ENCODE results near the gene TEK.
A peak's percentile ranks its signal among the peaks of the same experiment; 100 is the strongest.

The TEK gene

GRCh38 chr9:27247756-27248155, 138.7 kb downstream of the TEK start:
- Histone ChIP-seq H3K27me3 (ENCODE audit: control insufficient read depth, low read length) (no peaks in the 10 kb centered on the region), H3K9me2 (replicated peaks; ENCODE audit: control insufficient read depth, low read length) (no peaks in the 10 kb centered on the region), H3K4me1 (ENCODE audit: control insufficient read depth, low read length) (no peaks in the 10 kb centered on the region), H3K4me3 (ENCODE audit: low read length) (no peak overlapping the region), H3K79me2 (ENCODE audit: control insufficient read depth, low read length) (no peaks in the 10 kb centered on the region), H3K36me3 (ENCODE audit: control insufficient read depth, low read length) (no peaks in the 10 kb centered on the region), H4K20me1 (ENCODE audit: control insufficient read depth, insufficient read depth, low read depth, low read length) (no peaks in the 10 kb centered on the region), H3F3A (ENCODE audit: control insufficient read depth, insufficient read depth) (no peaks in the 10 kb centered on the region), H3K27ac (ENCODE audit: low read depth, low read length) (no peak overlapping the region), H3K4me2 (ENCODE audit: low read length) (no peak overlapping the region), H3K9me3 (ENCODE audit: control insufficient read depth, insufficient read depth, low read length) (no peaks in the 10 kb centered on the region)
- TF ChIP-seq CTCF (IDR thresholded peaks at IDR 0.05; ENCODE audit: low read depth, low read length, poor library complexity, severe bottlenecking) (peak; percentile 75), EZH2phosphoT487 (IDR thresholded peaks at IDR 0.05; ENCODE audit: borderline replicate concordance, low read length) (no peak)

DNA sequence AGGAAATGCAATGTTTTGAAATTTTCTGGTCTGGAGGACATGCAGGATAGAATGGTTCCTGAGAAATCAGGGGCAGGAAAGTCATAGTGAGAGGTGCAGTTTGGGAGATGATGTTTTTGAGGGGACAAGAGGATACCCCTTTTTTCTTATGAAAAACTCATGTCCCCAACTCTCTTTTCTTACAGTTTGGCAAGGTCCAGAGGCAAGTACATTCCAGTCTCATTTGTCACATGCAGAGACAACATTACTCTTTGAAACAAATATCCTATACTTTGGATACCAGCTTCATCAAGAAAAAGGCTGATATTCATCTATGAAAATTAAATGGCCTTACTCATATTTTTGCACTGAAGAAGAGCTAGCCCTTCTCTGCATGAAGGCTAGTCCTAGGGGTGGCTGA, 139.7 kb downstream of the TEK start:
- no peak for TF ChIP-seq EZH2phosphoT487 (IDR thresholded peaks at IDR 0.05; ENCODE audit: borderline replicate concordance, low read length)
- TF ChIP-seq CTCF (IDR thresholded peaks at IDR 0.05; ENCODE audit: low read depth, low read length, poor library complexity, severe bottlenecking) = no peak
- Histone ChIP-seq H3K4me1 (ENCODE audit: control insufficient read depth, low read length) (no peaks in the 10 kb centered on the region), H3K27me3 (ENCODE audit: control insufficient read depth, low read length) (no peaks in the 10 kb centered on the region), H3K79me2 (ENCODE audit: control insufficient read depth, low read length) (no peaks in the 10 kb centered on the region), H4K20me1 (ENCODE audit: control insufficient read depth, insufficient read depth, low read depth, low read length) (no peaks in the 10 kb centered on the region), H3K9me3 (ENCODE audit: control insufficient read depth, insufficient read depth, low read length) (no peaks in the 10 kb centered on the region), H3F3A (ENCODE audit: control insufficient read depth, insufficient read depth) (no peaks in the 10 kb centered on the region), H3K27ac (ENCODE audit: low read depth, low read length) (no peak overlapping the region), H3K4me3 (ENCODE audit: low read length) (no peak overlapping the region), H3K36me3 (ENCODE audit: control insufficient read depth, low read length) (no peaks in the 10 kb centered on the region), H3K9me2 (replicated peaks; ENCODE audit: control insufficient read depth, low read length) (no peaks in the 10 kb centered on the region), H3K4me2 (ENCODE audit: low read length) (no peak overlapping the region)

DNA sequence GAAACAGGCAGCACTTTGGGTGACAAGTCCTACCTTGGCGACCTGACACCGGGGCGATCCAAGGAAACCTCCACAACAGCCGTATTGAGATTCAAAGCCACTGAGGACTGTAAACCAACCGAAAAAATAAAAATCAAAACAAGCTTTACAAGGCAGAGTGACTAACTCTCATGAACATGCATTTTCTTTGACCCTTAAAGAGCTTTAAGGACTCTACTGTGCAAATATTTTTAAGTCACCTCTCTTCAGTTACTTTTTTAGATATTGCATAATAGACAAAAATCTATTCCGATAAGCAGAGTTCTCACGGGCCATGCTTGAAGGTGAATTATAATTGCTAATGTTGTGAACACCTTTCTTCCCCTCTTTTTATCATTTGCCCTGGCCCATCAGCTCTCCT, 149.6 kb downstream of the TEK start:
- Histone ChIP-seq H3K9me2 (replicated peaks; ENCODE audit: control insufficient read depth, low read length) (no peaks in the 10 kb centered on the region), H3K9me3 (ENCODE audit: control insufficient read depth, insufficient read depth, low read length) (no peaks in the 10 kb centered on the region), H3K4me2 (ENCODE audit: low read length) (no peak overlapping the region), H3K27me3 (ENCODE audit: control insufficient read depth, low read length) (peaks cover 3% of the 10 kb centered on the region; the same call in 1 of the 2 replicates), H4K20me1 (ENCODE audit: control insufficient read depth, insufficient read depth, low read depth, low read length) (no peaks in the 10 kb centered on the region), H3K27ac (ENCODE audit: low read depth, low read length) (no peak overlapping the region), H3K4me3 (ENCODE audit: low read length) (no peak overlapping the region), H3K79me2 (ENCODE audit: control insufficient read depth, low read length) (no peaks in the 10 kb centered on the region), H3K4me1 (ENCODE audit: control insufficient read depth, low read length) (no peaks in the 10 kb centered on the region), H3F3A (ENCODE audit: control insufficient read depth, insufficient read depth) (no peaks in the 10 kb centered on the region), H3K36me3 (ENCODE audit: control insufficient read depth, low read length) (no peaks in the 10 kb centered on the region)
- TF ChIP-seq EZH2phosphoT487 (IDR thresholded peaks at IDR 0.05; ENCODE audit: borderline replicate concordance, low read length) (no peak), CTCF (IDR thresholded peaks at IDR 0.05; ENCODE audit: low read depth, low read length, poor library complexity, severe bottlenecking) (no peak)

Data from DOHH2 (cell line).